HUES64 (cell line): ENCODE results near the gene PLEKHG4B.

Experiments used
- H3K27ac ChIP-seq: 2 replicates; pipeline ENCODE4 v1.7.0; 2013; ENCODE audit warnings: low read depth, low read length, inconsistent platforms
- H3K27me3 ChIP-seq: 2 replicates; pipeline ENCODE4 v1.6.1; 2013; ENCODE audit warnings: mild to moderate bottlenecking, low read length; ENCODE audit not compliant: insufficient read depth
- H3K36me3 ChIP-seq: 2 replicates; pipeline ENCODE4 v1.6.1; 2013; ENCODE audit warnings: mild to moderate bottlenecking, low read length; ENCODE audit not compliant: insufficient read depth
- H3K4me1 ChIP-seq: 2 replicates; pipeline ENCODE4 v1.6.1; 2013; ENCODE audit warnings: mild to moderate bottlenecking, low read length, moderate library complexity; ENCODE audit not compliant: insufficient read depth
- H3K4me3 ChIP-seq: 2 replicates; pipeline ENCODE4 v1.5.1; 2013; ENCODE audit warnings: mild to moderate bottlenecking, low read length, moderate library complexity
- H3K9ac ChIP-seq: 2 replicates; pipeline ENCODE4 v1.6.1; 2013; ENCODE audit warnings: mild to moderate bottlenecking, low read depth, low read length
- H3K9me3 ChIP-seq: 2 replicates; pipeline ENCODE4 v1.6.1; 2013; ENCODE audit warnings: low read depth, low read length; ENCODE audit not compliant: insufficient read depth
- WGBS: fragments of 150-250, 120-280 bp; methylation state at CpG from one replicate; pipeline ENCODE4 v1.1.7; 2013; ENCODE audit warnings: missing lambda C conversion rate; 5-methylcytosine and 5-hydroxymethylcytosine counted together

The PLEKHG4B gene

DNA sequence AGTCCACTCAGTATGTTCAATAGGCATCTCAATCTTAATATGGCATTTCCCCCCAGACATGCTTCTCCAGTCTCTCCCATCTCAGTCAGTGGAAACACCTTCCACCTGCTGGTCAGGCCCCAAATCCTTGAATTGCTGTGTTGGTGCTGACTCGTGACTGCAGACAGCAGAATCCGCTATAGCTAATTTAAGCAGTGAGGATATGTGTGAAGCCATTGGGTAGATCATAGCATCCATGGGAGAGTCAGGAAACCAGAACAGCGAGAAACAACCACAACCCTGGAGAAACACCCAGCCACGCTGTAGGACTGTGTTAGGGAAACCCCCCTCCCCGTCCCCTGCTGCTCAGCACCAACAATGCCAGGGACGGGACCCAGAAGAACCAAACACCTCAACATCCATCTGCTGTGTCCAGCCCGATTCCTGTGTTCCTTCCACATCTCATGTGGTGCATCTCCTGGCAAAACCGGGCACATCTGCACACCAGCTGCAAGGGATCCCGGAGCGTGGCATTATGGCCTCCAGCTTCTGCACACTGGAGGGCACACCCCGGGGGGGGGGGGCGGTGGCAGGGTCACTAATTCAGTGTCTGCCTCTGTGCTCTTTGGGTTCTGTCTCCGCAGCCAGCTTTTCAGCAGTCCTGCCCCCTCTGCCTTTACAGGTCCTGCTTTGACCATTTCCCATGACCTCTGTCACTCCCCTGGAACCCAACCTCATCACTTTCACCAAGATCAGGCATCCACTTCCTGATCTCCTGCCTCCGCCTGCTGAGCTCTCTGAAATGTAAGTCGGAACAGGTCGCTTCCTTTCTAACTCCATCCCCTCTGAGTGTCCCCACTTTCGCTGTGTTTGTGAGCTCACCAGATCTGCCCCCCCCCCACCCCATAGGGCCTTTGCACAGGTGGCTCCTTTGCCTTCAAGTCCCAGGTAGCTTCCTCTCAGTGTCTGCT lies 2.4 kb upstream of the PLEKHG4B start:
- Histone ChIP-seq H3K9me3 (no peaks in the 10 kb centered on the region), H3K9ac (no peak overlapping the region), H3K4me3 (no peak overlapping the region), H3K36me3 (peaks cover 13% of the 10 kb centered on the region), H3K27me3 (peaks cover 8% of the 10 kb centered on the region; the same call in 1 of the 2 replicates), H3K27ac (no peak overlapping the region), H3K4me1 (peaks cover 25% of the 10 kb centered on the region)
- 90% methylated on average over 17 of the region's 17 CpGs for WGBS

DNA sequence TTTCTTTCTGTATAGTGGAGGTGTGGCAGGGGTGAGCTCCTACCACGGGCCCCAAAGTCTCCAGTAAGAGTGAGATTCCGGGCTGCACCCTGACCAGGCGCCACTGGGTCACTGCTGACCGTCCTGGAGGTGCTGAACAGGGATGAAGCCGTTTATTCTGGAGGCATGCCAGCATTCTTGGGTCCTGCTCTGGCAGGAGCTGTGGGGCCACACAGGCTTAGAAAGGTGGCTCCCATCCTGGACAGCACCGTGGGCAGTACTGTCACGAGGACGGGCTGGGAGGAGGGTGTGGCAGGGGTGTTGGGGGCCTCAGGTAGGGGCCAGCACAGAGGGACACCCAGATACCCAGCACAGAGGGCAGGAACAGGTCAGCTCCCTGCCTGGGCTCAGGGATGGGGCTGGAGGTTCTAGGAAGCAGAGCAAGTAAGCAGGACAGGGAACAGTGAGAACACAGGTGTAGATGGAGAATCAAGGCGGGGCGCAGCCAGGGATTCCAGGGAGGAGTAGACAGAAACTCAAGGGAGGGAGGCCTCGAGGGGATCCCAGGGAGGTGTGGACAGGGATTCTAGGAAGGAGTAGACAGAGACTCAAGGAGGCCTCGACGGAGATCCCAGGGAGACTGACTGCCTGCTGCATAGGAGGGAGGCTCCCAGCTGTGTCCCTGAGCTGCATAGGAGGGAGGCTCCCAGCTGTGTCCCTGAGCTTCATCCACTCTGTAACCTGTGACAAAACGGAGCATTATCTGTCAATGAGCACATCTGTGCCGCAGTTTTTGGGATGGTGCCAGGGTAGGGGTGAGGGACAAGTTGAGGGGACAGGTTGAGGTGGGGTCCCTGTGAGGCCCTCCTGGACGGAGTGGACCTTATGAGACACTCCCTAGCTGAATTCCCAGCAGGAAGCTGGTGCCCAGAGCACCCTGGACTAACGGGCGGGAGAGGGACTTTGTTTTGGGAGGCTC lies 1.1 kb upstream of the PLEKHG4B start:
- 74% methylated on average over 18 of the region's 18 CpGs for WGBS
- Histone ChIP-seq H3K4me3 (peak overlapping the region; percentile 53), H3K27ac (peak overlapping the region; percentile 87), H3K27me3 (peaks cover 8% of the 10 kb centered on the region; the same call in 1 of the 2 replicates), H3K4me1 (peaks cover 23% of the 10 kb centered on the region), H3K36me3 (peaks cover 26% of the 10 kb centered on the region), H3K9me3 (no peaks in the 10 kb centered on the region), H3K9ac (peak overlapping the region; percentile 92)

DNA sequence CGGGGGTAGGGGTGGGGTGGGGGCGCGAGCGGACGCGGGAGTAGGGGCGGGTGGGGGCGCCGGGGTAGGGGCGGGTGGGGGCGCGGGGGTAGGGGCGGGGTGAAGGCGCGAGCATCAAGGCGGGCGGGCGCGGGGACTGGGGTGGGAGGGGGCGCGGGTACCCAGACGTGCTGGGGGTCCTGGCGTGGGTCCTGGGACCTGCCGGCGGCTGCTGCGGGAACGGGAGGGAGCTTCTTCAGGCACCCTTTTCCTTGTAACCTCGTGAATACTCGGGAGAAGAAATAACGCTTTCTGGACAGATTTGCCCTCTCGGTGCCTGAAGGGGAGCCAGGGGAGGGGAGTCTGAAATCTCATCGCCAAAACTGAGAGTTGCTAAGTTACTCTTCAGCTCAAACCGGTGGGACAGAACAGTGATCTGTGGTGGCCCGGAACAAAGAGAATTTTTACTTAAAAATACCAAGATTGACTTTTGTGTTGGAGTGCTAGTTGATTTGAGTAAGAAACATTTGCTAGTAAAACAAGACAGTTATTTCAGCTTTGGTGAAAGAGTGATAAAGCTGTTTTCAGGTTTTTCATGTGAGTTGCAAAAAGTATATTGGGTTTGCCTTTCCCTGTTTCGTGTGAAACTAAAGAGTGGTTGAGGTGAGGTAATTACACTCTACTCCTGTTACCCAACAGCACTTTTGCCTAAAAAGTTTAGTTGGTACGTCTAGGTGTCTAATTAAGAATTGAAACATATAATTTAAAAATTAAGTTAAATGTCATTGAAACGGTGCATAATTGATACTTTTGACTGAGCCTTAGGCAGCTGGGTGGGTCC lies 643 bp downstream of the PLEKHG4B start:
- H3K9me3 ChIP-seq: no peaks in the 10 kb centered on the region
- H3K27me3 ChIP-seq: 0 out of 2 replicates have a peak, but pooled peaks cover 2% of the 10 kb centered on the region
- H3K4me3 ChIP-seq: peak overlapping the region; percentile 67
- H3K36me3 ChIP-seq: peaks cover 33% of the 10 kb centered on the region
- WGBS: 9% methylated on average over 23 of the region's 37 CpGs
- H3K27ac ChIP-seq: no peak overlapping the region
- peak overlapping the region; percentile 63; the same call in 1 of the 2 replicates for H3K9ac ChIP-seq
- peaks cover 22% of the 10 kb centered on the region for H3K4me1 ChIP-seq

DNA sequence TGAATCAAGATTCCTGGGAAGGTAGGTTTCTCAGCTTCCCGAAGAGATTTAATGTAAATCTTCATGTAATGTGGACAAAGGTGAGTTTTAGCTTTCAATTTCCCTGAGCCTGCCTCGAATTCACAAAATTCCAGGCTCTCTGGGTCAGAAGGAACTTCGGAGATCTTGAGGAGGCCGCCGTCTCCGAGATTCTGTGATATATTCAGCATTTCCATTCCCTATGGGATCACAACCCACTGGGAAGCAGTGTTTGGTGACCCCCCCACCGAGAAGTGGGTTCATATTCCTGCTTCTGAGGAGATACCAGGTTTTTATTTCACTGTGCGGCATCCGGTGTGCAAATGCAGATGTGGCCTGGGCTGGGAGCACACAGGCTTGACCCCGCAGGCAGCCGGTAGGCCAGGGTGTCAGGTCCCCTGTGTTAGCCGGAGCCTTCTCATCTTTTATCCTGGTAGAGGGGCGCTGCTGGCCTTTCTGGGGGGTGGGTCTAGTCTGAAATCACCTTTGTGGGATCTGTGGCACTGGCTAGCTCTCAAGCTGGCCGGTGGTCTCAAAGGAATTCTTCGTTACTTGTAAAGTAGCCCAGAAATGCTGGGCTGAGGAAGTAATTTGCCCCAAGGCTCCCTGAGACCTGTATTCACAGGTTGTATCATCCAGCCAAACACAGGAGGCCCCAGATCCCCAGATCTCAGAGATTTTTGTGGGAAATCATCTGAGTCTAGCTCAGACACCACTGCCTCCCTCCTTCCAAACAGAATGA lies 1.4 kb downstream of the PLEKHG4B start:
- no peaks in the 10 kb centered on the region for H3K27me3 ChIP-seq
- H3K4me3 ChIP-seq: peak overlapping the region; percentile 67

DNA sequence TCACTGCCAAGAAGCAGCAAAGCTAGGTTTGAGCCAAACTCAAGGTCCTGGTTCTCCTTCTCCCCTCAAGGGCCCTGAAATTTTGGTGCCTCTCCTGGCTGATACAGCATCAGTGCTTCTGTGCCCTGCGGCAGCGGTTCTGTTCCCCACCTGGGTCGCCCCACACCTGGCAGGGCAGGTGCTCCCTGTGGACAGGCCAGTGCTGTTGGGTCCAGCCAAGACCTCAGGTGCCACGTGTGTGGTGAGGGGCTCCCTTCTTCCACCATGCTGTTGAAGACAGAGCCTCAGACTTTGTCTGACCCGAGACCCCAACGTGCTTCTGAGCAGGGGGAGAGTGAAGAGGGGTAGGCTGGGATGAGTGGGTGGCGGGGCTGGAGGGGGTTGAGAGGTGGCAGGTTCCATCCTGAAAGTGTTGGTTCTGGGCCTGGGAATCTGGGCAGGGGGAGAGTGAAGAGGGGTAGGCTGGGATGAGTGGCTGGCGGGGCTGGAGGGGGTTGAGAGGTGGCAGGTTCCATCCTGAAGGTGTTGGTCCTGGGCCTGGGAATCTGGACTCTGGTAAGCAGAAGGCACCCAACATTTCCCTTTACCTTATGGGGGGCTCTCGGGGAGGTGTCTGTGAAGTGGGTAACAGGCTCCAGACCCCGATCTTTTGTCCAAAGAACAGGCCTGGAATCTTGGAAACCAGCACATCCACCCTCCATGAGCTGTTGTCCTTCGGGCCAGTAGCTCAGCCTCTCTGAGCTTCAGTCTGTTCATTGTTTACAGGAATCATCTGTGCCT lies 2.3 kb downstream of the PLEKHG4B start:
- H3K9me3 ChIP-seq: peaks cover 8% of the 10 kb centered on the region; the same call in 1 of the 2 replicates
- WGBS: 85% methylated on average over 11 of the region's 11 CpGs
- H3K4me3 ChIP-seq: no peak overlapping the region
- H3K27ac ChIP-seq: no peak overlapping the region
- H3K27me3 ChIP-seq: no peaks in the 10 kb centered on the region
- peaks cover 41% of the 10 kb centered on the region for H3K36me3 ChIP-seq
- peaks cover 25% of the 10 kb centered on the region for H3K4me1 ChIP-seq
- no peak overlapping the region for H3K9ac ChIP-seq

More for the DNA sequence above, 1.4 kb downstream of the PLEKHG4B start:
- Histone ChIP-seq H3K9ac (peak overlapping the region; percentile 63; the same call in 1 of the 2 replicates), H3K27ac (no peak overlapping the region), H3K9me3 (0 out of 2 replicates have a peak, but pooled peaks cover 5% of the 10 kb centered on the region), H3K4me1 (peaks cover 22% of the 10 kb centered on the region), H3K36me3 (peaks cover 39% of the 10 kb centered on the region)
- WGBS: 87% methylated on average over 15 of the region's 15 CpGs

DNA sequence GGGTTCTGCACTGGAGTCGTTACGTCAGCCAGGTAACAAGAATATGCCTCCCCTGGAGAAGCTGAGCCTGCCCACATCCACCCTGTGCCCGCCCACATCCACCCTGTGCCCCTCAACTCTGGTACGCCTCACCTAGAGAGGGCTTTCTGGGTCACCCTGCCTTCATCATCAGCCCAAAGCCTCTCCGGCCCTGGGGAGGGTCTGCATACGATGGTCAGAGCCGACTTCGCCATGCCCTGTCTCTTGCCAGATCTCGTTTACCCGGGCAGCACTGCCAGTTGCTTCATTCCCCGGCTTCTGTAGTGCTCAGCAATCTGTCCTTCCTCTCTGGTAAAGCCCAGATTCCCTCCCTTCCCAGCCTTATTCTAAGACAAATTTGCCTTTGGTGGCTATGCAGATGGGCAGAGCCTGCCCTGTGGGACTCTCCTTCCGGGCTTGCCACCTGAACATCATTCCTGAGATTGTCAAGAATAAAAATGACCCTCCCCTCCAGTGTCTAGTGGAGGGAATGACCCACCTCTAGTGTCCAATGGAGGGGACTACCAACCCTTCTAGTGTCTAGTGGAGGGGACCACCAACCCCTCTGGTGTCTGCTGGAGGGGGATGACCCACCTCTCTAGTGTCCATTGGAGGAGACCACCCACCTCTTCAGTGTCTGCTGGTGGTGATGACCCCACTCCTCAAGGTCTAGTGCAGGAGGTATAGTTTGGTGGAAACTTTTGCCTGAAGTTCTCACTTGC lies 3.4 kb downstream of the PLEKHG4B start:
- Histone ChIP-seq H3K9ac (no peak overlapping the region), H3K27ac (no peak overlapping the region), H3K4me3 (no peak overlapping the region), H3K27me3 (no peaks in the 10 kb centered on the region), H3K9me3 (peaks cover 16% of the 10 kb centered on the region; the same call in 1 of the 2 replicates), H3K4me1 (peaks cover 32% of the 10 kb centered on the region), H3K36me3 (peaks cover 42% of the 10 kb centered on the region)
- WGBS: 96% methylated on average over 12 of the region's 12 CpGs

DNA sequence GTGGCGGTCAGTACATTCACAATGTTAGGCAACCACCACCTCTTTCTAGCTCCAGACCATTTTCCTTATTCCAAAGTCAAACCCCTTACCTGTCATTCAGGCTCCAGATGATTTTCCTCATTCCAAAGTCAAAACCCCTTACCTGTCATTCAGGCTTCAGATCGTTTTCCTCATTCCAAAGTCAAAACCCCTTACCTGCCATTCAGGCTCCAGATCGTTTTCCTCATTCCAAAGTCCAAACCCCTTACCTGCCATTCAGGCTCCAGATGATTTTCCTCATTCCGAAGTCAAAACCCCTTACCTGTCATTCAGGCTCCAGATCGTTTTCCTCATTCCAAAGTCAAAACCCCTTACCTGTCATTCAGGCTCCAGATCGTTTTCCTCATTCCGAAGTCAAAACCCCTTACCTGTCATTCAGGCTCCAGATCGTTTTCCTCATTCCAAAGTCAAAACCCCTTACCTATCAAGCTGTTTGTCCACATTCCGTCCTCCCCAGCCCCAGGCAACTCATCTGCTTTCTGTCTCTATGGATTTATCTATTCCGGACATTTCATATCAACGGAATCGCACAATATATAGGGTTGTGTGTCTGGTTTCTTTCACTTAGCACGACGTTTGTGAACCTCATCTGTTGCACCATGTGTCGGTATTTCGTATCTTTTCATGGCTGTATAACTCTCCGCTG lies 5.2 kb downstream of the PLEKHG4B start:
- no peaks in the 10 kb centered on the region for H3K27me3 ChIP-seq
- H3K36me3 ChIP-seq: peaks cover 42% of the 10 kb centered on the region
- 80% methylated on average over 17 of the region's 17 CpGs for WGBS
- no peak overlapping the region for H3K4me3 ChIP-seq
- peaks cover 16% of the 10 kb centered on the region; the same call in 1 of the 2 replicates for H3K9me3 ChIP-seq
- no peak overlapping the region for H3K9ac ChIP-seq
- no peak overlapping the region for H3K27ac ChIP-seq
- peaks cover 22% of the 10 kb centered on the region for H3K4me1 ChIP-seq

DNA sequence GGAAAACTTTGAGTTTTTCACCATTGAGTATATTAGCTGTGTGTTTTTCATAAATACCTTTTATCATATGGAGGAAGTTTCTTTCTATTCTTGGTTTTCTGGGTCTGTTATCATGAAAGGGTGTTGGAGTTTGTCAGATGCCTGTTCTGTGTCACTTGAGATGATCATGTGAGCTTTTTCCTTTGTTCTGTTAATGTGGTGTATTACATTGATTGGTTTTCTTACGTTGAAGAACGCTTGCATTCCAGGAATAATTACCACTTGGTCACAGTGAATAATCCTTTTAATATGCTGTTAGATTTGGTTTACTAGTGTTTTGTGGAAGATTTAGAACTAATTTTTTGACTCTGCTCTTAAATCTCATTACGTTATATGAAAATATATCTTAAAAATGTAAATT lies 7.8 kb downstream of the PLEKHG4B start:
- H3K36me3 ChIP-seq: peaks cover 31% of the 10 kb centered on the region
- H3K27me3 ChIP-seq: no peaks in the 10 kb centered on the region
- H3K4me1 ChIP-seq: peaks cover 11% of the 10 kb centered on the region
- WGBS: 96% methylated on average over 3 of the region's 3 CpGs
- H3K9me3 ChIP-seq: peaks cover 16% of the 10 kb centered on the region; the same call in 1 of the 2 replicates
- no peak overlapping the region for H3K4me3 ChIP-seq
- H3K27ac ChIP-seq: no peak overlapping the region
- no peak overlapping the region for H3K9ac ChIP-seq
